ENCODE results near the gene TAF3.

DNA sequence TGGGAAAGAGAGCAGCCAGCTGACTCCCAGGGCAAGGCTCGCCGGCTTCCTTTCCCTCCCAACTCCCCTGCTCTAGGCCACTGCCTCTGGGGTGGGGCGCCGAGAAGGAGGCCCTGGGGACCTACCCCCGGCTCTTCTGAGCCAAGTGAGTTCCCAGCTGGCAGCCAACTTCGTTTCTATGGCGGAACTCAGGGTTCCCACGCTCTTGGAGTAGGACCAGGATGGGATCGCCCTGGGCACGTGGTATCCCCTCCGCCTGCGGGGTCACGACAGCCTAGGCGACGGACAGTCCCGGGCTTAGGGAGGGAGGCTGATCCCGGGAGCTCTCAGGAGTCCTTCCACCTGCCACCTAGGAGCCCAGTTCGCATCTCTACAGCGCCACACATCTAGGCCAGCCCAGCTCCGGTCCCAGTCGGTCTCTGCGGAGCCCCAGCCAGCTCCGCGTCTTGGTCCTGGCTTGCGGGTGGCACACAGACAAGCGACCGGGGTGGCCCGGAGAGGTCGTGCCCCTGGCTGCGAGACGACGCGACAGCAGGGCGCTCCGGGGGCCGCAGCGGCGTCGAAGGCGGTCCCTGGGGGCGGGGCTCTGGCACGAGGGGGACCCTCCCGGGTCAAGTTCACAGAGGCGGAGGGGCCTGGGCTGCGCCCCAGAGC lies 215.6 kb downstream of the TAF3 start:
- TF ChIP-seq, protein P1, sequence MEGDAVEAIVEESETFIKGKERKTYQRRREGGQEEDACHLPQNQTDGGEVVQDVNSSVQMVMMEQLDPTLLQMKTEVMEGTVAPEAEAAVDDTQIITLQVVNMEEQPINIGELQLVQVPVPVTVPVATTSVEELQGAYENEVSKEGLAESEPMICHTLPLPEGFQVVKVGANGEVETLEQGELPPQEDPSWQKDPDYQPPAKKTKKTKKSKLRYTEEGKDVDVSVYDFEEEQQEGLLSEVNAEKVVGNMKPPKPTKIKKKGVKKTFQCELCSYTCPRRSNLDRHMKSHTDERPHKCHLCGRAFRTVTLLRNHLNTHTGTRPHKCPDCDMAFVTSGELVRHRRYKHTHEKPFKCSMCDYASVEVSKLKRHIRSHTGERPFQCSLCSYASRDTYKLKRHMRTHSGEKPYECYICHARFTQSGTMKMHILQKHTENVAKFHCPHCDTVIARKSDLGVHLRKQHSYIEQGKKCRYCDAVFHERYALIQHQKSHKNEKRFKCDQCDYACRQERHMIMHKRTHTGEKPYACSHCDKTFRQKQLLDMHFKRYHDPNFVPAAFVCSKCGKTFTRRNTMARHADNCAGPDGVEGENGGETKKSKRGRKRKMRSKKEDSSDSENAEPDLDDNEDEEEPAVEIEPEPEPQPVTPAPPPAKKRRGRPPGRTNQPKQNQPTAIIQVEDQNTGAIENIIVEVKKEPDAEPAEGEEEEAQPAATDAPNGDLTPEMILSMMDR (IDR thresholded peaks at IDR 0.05): no peak
- no peak for TF ChIP-seq EP300 (IDR thresholded peaks at IDR 0.05)

Data from stomach (tissue), 4 donors.